GM19397 (cell line): ENCODE results near the gene NOS1AP.
"Not testable (repeated sequence)": the region's sequence is repeated elsewhere in the genome, so short reads cannot be mapped to it uniquely, and the experiment has no call there.

Experiments used
- ATAC-seq: cut with Tn5 transposase; IDR thresholded peaks from one replicate; pipeline ENCODE4 v1.9.1; 2021; ENCODE audit warnings: mild to moderate bottlenecking, moderate library complexity; ENCODE audit not compliant: unreplicated experiment

NOS1AP gene

GRCh38 chr1:162056579-162056978 lies 12.9 kb upstream of the NOS1AP start:
- no peak for ATAC-seq

DNA sequence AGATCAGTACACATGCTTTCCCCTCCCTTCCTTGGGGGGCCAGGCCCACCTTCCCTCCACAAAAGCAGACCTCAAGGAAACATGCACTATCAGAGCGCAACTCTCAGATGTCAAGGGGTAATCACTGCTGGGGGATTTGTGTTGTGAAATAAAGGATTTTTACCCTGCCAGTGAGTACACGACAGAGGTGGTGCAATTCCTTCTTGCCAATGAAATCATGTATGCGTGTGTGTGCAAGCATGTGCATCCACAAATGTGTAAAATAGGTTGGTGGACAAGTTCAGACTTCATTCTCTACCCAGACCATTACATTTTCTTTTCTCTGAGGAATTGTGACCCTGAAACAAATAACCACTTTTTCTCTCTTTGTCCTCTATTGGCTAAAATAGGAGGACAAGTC lies 9.8 kb upstream of the NOS1AP start:
- no peak for ATAC-seq

DNA sequence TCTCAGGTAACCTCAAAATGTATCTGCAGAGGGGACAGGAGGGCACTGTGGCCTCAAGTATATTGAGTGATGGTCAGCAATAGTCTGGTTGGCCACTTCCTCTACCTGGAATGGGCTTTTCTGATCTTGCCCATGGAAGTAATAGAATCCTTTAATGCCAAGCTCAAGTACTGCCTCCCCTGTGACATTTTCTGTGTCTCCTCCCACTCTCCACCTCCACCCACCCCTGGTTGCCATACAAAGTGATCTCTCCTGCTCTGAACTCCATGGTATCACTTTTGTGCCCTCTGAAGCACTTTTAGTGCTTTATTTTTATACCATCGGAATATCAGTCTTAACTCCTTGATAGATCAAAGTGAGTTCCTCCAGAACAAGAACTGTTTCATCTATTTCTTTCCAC lies 9.2 kb upstream of the NOS1AP start:
- ATAC-seq: no peak

GRCh38 chr1:162062542-162063015 lies 6.9 kb upstream of the NOS1AP start:
- ATAC-seq: no peak

DNA sequence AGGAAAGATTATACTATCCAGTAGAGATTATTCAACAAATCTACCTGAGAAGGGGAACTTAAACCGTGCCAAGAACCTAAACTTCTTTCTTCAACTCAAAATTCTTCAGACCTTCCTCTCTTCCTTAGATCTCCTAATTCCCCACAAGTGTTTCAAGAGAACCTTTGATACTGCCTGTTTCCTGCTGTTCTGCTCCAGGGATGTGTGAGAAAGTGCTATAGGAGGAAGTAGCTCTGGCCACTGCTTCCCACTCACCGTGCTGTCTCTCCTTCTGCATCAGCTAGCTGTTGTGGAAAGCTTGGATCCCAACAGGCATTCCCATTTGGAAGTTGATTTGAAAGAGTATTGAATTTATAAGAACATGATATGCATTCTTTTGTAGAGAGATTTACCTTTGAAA lies 4.5 kb upstream of the NOS1AP start:
- no peak for ATAC-seq

GRCh38 chr1:162066836-162067235 lies 2.7 kb upstream of the NOS1AP start:
- ATAC-seq: not testable (repeated sequence)

- ATAC-seq: no peak
These were observed 2.0 kb upstream of the NOS1AP start for GRCh38 chr1:162067466-162067865.

DNA sequence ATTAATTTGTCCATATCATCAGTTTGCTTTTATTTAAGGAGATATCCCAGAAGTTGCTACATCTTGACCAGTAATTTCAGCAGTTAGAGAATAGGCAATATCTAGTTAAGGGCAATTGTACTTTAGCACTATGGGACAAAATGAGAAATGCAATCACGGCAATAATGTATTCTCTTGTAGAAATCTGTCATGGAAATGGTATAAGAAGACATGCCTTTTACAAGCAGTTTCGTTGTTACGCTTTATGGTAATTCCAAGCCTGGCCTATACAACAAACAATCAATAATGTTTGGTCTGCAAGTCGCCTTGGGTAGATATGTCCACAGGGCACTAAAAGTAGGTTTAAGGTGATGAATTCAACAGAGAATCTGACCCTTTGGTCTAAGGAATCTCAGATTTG lies 1.2 kb upstream of the NOS1AP start:
- no peak for ATAC-seq

DNA sequence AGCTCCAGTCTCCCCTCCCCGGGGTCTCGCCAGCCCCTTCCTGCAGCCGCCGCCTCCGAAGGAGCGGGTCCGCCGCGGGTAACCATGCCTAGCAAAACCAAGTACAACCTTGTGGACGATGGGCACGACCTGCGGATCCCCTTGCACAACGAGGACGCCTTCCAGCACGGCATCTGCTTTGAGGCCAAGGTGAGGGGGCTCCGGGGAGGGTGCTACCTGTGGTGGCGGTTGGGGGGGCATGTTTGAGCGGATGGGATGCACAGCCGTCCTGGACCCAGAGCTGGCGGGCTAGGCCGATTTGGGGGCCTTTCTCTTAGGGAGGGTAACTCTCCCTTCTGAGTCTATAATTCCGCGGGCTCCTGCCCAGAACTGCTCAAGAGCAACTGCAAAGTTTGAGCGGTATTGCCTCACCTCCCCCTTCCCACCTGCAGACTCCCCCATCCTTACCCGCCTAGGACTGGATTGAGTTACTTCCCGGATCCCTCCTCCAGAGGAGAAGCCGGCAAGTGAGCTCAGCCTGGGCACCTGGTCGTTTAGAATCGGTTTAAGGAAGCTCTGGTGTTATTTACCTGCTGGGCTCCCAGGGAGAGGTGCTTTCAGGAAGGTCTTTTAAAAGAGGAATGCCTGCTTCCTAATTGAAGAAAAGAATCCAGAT lies 730 bp downstream of the NOS1AP start:
- ATAC-seq: no peak

- ATAC-seq: no peak
These were observed 1.3 kb downstream of the NOS1AP start for GRCh38 chr1:162070825-162071224.

GRCh38 chr1:162072740-162073139 lies 3.2 kb downstream of the NOS1AP start:
- no peak for ATAC-seq

GRCh38 chr1:162074276-162075005 lies 5.0 kb downstream of the NOS1AP start:
- no peak for ATAC-seq

- no peak for ATAC-seq
These were observed 6.4 kb downstream of the NOS1AP start for GRCh38 chr1:162075862-162076261.

DNA sequence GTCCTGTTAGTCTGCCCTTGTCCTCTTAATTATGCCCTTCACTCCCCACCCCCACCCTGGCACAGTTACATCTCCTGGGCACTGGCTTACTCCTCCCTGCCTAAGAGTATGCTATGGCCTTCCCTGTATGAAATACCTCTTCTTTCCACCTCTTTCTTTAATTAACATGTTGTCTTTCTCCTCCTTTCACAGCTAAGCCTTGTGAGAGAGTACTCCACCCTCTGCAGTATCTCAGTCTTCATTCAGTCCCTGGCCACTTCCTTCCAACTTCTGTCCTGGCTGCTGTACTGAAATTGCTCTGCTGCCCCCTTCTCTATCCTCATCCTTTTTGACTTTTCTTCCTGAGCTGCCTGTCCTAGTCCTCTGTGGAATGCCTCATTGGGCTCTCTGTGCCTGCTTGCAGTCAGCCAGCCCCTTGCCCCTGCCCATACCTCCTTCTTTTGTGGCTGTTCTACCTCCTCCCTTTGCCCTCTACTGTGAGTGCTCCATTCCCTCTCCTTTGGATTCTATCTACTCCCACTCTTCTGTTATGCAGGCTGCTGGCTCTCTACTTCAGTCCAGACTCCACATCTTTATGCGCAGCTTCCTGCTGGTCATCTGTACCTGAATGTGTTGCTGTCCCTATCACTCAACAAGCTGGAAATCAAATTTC lies 8.3 kb downstream of the NOS1AP start:
- no peak for ATAC-seq

DNA sequence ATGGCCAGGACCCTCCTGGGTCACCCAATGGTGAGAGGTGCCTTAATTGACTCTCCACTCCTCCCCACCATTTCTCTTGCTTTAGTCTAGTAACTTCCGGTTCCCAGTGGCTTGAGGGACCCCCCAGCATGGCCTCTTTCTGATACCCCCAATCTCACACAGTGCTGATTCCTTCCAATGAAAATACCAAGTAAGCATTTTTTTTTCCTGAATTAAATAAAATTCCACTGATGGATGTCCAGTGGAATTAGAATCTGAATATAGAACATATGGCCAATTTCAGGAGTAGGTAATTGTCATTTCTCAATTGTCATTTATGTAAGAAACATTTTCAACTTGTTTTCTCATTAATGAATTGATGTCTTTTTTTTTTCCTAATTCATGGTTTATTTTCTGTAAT lies 9.5 kb downstream of the NOS1AP start:
- no peak for ATAC-seq

GRCh38 chr1:162080472-162081015 lies 11.1 kb downstream of the NOS1AP start:
- ATAC-seq: no peak

DNA sequence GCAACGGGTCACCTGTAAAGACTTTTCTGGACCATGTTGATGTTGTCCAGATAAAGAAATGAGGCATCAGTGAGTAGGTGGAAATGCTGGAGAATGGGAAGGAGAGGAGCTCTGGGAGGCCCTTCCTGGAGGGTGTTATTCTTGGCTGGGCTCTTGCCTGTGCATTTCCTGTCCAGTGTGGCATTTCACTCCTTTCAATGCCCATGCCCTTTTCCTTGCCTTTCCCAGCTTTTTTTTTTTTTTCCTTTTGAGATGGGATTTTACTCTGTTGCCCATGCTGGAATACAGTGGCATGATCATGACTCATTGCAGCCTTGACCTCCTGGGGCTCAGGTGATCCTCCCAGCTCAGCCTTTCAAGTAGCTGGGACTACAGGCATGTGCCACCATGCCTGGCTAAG lies 11.8 kb downstream of the NOS1AP start:
- ATAC-seq: no peak

- not testable (repeated sequence) for ATAC-seq
These were observed 12.6 kb downstream of the NOS1AP start for GRCh38 chr1:162082080-162082479.

DNA sequence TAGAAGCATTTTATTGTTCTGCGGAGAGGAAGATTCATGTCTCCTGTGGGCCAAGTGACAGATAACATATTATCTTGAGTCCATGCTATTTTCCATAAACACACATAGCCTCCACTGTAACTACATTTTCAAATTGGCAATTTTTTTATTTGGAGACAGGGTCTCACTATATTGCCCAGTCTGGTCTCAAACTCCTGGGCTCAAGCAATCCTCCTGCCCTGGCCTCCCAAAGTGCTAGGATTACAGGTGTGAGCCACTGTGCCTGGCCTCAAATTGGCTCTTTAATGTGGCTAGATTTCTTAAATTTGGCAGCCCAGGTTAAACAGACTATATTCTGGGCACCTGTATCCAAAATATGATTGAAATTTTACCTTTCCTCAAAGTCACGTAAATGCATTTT lies 13.8 kb downstream of the NOS1AP start:
- no peak for ATAC-seq

DNA sequence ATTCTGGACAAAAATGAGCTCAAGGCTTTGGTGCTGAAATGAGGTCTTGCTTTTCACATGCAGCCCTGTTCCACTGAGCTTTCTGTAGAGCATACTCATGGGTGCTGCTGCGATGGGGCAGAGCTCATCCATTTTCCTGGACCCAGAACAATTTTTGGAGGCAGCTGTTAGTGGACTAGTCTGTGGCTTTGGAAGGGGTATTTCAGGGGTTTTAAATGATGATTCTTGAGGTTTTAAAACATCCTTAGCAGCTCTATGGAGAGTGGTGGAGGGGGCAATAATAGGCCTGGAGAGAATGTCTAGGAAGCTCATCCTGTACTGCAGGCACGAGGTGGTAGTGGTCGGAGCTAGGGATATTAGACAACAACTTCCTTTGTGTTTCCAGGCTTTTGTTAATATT lies 16.5 kb downstream of the NOS1AP start:
- ATAC-seq: no peak

GRCh38 chr1:162087111-162087510 lies 17.6 kb downstream of the NOS1AP start:
- ATAC-seq: no peak

DNA sequence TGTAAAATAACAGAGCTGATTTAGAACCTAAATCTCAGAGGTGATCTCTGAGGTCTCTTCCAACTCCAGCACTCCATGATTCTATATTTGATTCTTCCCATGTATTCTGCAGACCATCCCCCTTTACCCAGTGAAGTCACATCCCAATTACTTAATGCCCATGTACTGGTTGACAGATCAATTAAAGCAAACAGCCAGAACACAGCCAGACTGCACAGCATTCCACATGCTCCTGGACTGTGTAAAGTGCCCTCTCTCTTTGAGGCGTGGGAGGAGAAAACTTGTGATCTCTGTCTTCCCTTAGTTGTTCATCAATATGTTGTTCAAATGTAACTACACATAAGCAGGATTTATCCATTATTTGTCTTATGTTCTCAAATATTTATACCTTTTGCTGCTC lies 18.1 kb downstream of the NOS1AP start:
- no peak for ATAC-seq
